GM18873 (cell line): ENCODE measurements around the gene FTCD.

Experiments
- ATAC-seq: cut with Tn5 transposase; IDR thresholded peaks from one replicate; pipeline ENCODE4 v1.9.1; 2021; ENCODE audit warnings: mild to moderate bottlenecking, moderate library complexity, moderate number of reproducible peaks; ENCODE audit not compliant: unreplicated experiment, low FRiP score

Gene FTCD

GRCh38 chr21:46125846-46126301 lies 29.5 kb downstream of the FTCD start:
- ATAC-seq, result no peak

GRCh38 chr21:46124926-46125845 lies 30.2 kb downstream of the FTCD start:
- ATAC-seq, result no peak

GRCh38 chr21:46124083-46124925 lies 31.1 kb downstream of the FTCD start:
- no peak for ATAC-seq

- no peak for ATAC-seq
These were observed 32.4 kb downstream of the FTCD start for GRCh38 chr21:46122758-46123683.

GRCh38 chr21:46122237-46122671 lies 33.1 kb downstream of the FTCD start:
- no peak for ATAC-seq

GRCh38 chr21:46121286-46122221 lies 33.8 kb downstream of the FTCD start:
- ATAC-seq, result no peak

GRCh38 chr21:46120301-46121285 lies 34.8 kb downstream of the FTCD start:
- ATAC-seq, result no peak

- ATAC-seq, result no peak
These were observed 35.6 kb downstream of the FTCD start for GRCh38 chr21:46119637-46120271.

GRCh38 chr21:46119144-46119636 lies 36.2 kb downstream of the FTCD start:
- no peak for ATAC-seq

- no peak for ATAC-seq
These were observed 36.8 kb downstream of the FTCD start for GRCh38 chr21:46118316-46119143.

- ATAC-seq, result no peak
These were observed 37.6 kb downstream of the FTCD start for GRCh38 chr21:46117586-46118315.

GRCh38 chr21:46116776-46117585 lies 38.4 kb downstream of the FTCD start:
- ATAC-seq, result no peak

GRCh38 chr21:46116189-46116775 lies 39.1 kb downstream of the FTCD start:
- ATAC-seq, result no peak

GRCh38 chr21:46115441-46116188 lies 39.8 kb downstream of the FTCD start:
- ATAC-seq, result no peak
